ENCODE data around the gene RETREG3. TPM values are rescaled to one million over a fixed set of nuclear protein-coding genes. Genes with fewer than 3 reads are reported as not detected.

RETREG3 gene
- total RNA-seq, 3 donors from 2014 or later (not counting 1 experiment from before 2014, with no cell fraction given), result 76.0 to 114 (median 101) TPM

GRCh38 chr17:42563950-42564349 is 45.2 kb downstream of the RETREG3 start:
- no peaks in the 10 kb centered on the region for H3K27me3 ChIP-seq (ENCODE audit: control insufficient read depth, insufficient read depth, low read length)
- H3K9me3 ChIP-seq (ENCODE audit: control insufficient read depth, insufficient read depth, low read length), result no peaks in the 10 kb centered on the region
- H3K27ac ChIP-seq (ENCODE audit: low read length), result no peak overlapping the region
- Mint-ChIP-seq H3K4me3 (peak overlapping the region; percentile 77), H3K27me3 (ENCODE audit: low read depth in 2 of 2) (no peaks in the 10 kb centered on the region), H3K9me3 (no peaks in the 10 kb centered on the region), H3K36me3 (no peaks in the 10 kb centered on the region), H3K27ac (peak overlapping the region; percentile 48 to 94), H3K4me1 (peaks cover 42 to 47% of the 10 kb centered on the region in 2 donors)
- intact Hi-C loops (cut with micrococcal nuclease), result loop anchor here (2.0 kb wide), 1 partner anchor 15 kb away; no protein-coding TSS in a partner anchor
- peaks cover 57% of the 10 kb centered on the region for H3K4me1 ChIP-seq (ENCODE audit: control insufficient read depth, insufficient read depth, low read length)
- peaks cover 30% of the 10 kb centered on the region for H3K36me3 ChIP-seq (ENCODE audit: control insufficient read depth, insufficient read depth, low read length)
- no peak overlapping the region for H3K4me3 ChIP-seq (ENCODE audit: low read length)
- no peak for TF ChIP-seq CTCF (IDR thresholded peaks at IDR 0.05)
- no peak for DNase-seq
- WGBS (ENCODE audit: insufficient coverage), result 92% methylated on average over 9 of the region's 9 CpGs
- no peak for ATAC-seq

- H3K27ac ChIP-seq (ENCODE audit: low read length), result no peak overlapping the region
- H3K9me3 ChIP-seq (ENCODE audit: control insufficient read depth, insufficient read depth, low read length), result no peaks in the 10 kb centered on the region
- H3K36me3 ChIP-seq (ENCODE audit: control insufficient read depth, insufficient read depth, low read length), result peaks cover 26% of the 10 kb centered on the region
- peaks cover 57% of the 10 kb centered on the region for H3K4me1 ChIP-seq (ENCODE audit: control insufficient read depth, insufficient read depth, low read length)
- Mint-ChIP-seq H3K36me3 (no peaks in the 10 kb centered on the region), H3K4me3 (peak overlapping the region; percentile 77), H3K9me3 (no peaks in the 10 kb centered on the region), H3K4me1 (peaks cover 38 to 44% of the 10 kb centered on the region in 2 donors), H3K27ac (peak overlapping the region; percentile 48 to 94), H3K27me3 (ENCODE audit: low read depth in 2 of 2) (no peaks in the 10 kb centered on the region)
- WGBS (ENCODE audit: insufficient coverage), result 57% methylated on average over 1 of the region's 1 CpG
- DNase-seq (no peak), ATAC-seq (no peak)
- no peak for TF ChIP-seq CTCF (IDR thresholded peaks at IDR 0.05)
- H3K27me3 ChIP-seq (ENCODE audit: control insufficient read depth, insufficient read depth, low read length), result no peaks in the 10 kb centered on the region
- intact Hi-C loops (cut with micrococcal nuclease), result loop anchor here (2.0 kb wide), 1 partner anchor 15 kb away; no protein-coding TSS in a partner anchor
- no peak overlapping the region for H3K4me3 ChIP-seq (ENCODE audit: low read length)
These were observed 45.6 kb downstream of the RETREG3 start for GRCh38 chr17:42563543-42563942.

- 74% methylated on average over 14 of the region's 14 CpGs for WGBS (ENCODE audit: insufficient coverage)
- peak overlapping the region; percentile 77 for H3K4me3 Mint-ChIP-seq
- intact Hi-C loops (cut with micrococcal nuclease), result loop anchor here (2.0 kb wide), 1 partner anchor 16 kb away; no protein-coding TSS in a partner anchor
These were observed 46.0 kb downstream of the RETREG3 start for GRCh38 chr17:42563143-42563509.

More at GRCh38 chr17:42563143-42563509, 46.0 kb downstream of the RETREG3 start:
- Histone ChIP-seq H3K27me3 (ENCODE audit: control insufficient read depth, insufficient read depth, low read length) (no peaks in the 10 kb centered on the region), H3K36me3 (ENCODE audit: control insufficient read depth, insufficient read depth, low read length) (peaks cover 24% of the 10 kb centered on the region), H3K27ac (ENCODE audit: low read length) (no peak overlapping the region), H3K9me3 (ENCODE audit: control insufficient read depth, insufficient read depth, low read length) (no peaks in the 10 kb centered on the region), H3K4me3 (ENCODE audit: low read length) (peak overlapping the region; percentile 95), H3K4me1 (ENCODE audit: control insufficient read depth, insufficient read depth, low read length) (peaks cover 53% of the 10 kb centered on the region)
- Mint-ChIP-seq H3K36me3 (no peaks in the 10 kb centered on the region), H3K9me3 (no peaks in the 10 kb centered on the region), H3K27me3 (ENCODE audit: low read depth in 2 of 2) (no peaks in the 10 kb centered on the region), H3K4me1 (peaks cover 37 to 43% of the 10 kb centered on the region in 2 donors), H3K27ac (peak overlapping the region; percentile 90 to 94)
- no peak for TF ChIP-seq CTCF (IDR thresholded peaks at IDR 0.05)
- ATAC-seq (no peak), DNase-seq (no peak)

Measured in natural killer cell (primary cell).